PC-9 (cell line): ENCODE data around the gene OPN1SW.

ENCODE experiments used
- EZH2 ChIP-seq: fragments of 200-600 bp; sonication (generic); IDR thresholded peaks from 2 replicates; pipeline ENCODE4 v1.8.0; 2017; ENCODE audit warnings: antibody characterized with exemption, low read depth
- TF ChIP-seq, protein P1 (sequence below): fragments of 200-600 bp; sonication (generic); conservative IDR thresholded peaks from 2 replicates; pipeline ENCODE4 v1.6.1; 2017; ENCODE audit warnings: mixed run types, antibody characterized with exemption, mild to moderate bottlenecking, moderate library complexity

DNA sequence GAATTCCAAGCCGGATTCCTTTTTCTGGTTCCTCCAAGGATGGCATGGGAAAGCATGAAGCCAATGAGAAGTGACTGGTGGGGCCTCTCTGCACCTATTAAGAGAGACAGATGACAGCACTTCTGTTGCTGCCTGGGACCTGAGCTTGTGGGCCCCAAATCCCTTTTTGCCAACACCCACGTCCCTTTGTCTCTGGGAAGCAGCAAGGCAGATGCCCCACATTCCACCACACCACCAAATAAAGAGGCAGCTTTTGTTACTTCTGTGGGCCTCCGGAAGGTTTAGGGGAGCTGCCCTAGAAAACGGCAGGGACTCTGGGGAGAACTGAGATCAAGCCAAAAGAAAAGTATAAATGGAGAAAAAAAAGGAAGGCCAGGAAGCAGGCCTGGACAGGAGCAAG lies 19.5 kb upstream of the OPN1SW start:
- TF ChIP-seq EZH2: no peak
- TF ChIP-seq, protein P1, sequence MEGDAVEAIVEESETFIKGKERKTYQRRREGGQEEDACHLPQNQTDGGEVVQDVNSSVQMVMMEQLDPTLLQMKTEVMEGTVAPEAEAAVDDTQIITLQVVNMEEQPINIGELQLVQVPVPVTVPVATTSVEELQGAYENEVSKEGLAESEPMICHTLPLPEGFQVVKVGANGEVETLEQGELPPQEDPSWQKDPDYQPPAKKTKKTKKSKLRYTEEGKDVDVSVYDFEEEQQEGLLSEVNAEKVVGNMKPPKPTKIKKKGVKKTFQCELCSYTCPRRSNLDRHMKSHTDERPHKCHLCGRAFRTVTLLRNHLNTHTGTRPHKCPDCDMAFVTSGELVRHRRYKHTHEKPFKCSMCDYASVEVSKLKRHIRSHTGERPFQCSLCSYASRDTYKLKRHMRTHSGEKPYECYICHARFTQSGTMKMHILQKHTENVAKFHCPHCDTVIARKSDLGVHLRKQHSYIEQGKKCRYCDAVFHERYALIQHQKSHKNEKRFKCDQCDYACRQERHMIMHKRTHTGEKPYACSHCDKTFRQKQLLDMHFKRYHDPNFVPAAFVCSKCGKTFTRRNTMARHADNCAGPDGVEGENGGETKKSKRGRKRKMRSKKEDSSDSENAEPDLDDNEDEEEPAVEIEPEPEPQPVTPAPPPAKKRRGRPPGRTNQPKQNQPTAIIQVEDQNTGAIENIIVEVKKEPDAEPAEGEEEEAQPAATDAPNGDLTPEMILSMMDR: no peak
